ENCODE measurements around the gene NBPF1.
"Not testable (repeated sequence)": the region's sequence is repeated elsewhere in the genome, so short reads cannot be mapped to it uniquely, and the experiment has no call there.

Gene NBPF1

DNA sequence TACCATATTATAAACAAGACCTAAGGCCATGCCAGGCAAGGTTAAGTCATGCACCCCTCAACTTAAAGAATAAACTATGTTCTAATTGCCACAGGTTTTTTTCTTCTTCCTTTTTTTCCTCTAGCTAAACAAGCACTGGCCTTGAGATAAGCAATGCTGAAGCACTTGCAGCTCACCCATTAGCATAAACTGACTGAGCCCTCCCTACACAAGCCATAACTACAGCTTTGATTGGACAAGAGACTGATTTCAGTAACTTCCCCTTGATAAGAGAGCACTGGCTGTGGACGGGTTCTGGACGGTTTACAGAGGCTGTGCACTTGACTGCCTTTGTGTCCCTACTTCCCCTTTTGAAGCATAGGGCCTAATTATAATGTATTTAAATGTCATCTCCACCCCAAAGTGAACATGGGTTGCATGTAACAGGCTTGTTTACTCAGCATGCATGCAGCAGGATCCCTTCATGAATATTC, 72.9 kb downstream of the NBPF1 start:
- DNase-seq = not testable (repeated sequence)

DNA sequence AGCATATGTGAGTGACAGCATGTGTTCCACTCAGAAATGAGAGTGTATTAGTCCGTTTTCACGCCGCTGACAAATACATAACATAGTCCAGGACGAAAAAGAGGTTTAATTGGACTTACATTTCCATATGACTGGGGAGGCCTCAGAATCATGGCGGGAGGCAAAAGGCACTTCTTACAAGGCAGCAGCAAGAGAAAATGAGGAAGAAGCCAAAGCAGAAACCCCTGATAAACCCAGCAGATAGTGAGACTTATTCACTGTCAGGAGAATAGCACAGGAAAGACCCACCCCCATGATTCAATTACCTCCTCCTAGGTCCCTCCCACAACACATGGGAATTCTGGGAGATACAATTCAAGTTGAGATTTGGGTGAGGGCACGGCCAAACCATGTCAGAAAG, 75.8 kb downstream of the NBPF1 start:
- not testable (repeated sequence) for DNase-seq

DNA sequence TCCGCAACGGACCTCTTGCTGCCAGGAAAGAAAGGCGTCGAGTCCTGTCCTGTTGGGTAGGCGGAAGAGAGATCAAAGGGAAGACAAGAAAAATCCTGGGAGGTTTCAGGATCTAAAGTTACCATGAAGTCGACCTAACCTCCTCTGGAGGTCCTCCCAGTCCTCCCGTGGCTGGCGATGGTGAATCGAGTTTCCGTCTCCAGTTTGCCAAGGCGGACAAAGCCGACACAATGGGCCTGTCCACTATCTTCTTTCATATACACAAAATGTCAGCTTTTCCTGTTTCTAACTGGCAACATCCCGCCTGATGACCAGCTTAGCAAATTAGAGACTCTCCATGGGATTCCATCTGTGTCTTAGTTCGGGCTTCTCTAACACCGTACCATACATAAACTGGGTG, 76.6 kb downstream of the NBPF1 start:
- not testable (repeated sequence) for DNase-seq

GRCh38 chr1:16535898-16536297, 77.5 kb downstream of the NBPF1 start:
- DNase-seq = not testable (repeated sequence)

DNA sequence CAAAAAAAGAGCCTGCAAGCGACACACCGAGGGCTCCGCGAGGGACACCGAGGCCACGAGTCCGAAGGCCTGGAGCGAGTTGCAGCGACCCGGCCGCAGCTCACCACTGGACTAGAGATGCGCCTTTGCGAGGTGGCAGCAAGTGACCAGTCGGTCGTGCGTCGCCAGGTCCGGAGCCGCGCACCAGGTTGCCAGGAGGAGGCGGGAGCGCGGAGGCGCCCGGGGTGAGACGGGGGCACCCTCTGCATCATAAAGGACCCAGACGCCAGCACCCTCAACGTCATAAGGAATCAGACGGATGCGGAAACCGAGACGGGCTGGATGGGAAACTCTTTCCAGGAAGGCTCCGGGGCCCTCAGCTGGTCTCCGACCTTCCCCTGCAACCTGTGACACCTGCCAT, 77.9 kb downstream of the NBPF1 start:
- DNase-seq = not testable (repeated sequence)

- not testable (repeated sequence) for DNase-seq
Measured at GRCh38 chr1:16534829-16535456, 78.4 kb downstream of the NBPF1 start.

GRCh38 chr1:16534239-16534828, 79.0 kb downstream of the NBPF1 start:
- not testable (repeated sequence) for DNase-seq

GRCh38 chr1:16532235-16532991, 81.0 kb downstream of the NBPF1 start:
- not testable (repeated sequence) for DNase-seq

DNA sequence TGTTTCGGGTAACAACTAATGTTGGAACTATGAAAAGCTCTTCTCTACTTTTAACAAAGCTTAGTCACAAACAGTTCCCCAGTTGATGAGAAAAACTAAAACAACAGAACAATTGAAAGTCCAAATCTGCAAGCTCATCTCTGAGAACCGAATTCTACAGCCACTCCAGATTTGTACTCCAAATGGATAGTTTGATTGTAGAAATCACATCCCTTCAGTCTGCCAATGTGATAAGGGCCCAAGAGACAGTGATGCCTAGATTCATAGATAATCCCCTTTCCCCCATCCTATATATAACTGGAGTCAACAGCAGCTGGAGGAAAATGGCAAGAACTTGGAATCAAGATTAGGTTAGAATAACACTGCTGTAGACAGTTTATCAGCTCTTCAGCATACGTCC, 85.0 kb downstream of the NBPF1 start:
- not testable (repeated sequence) for DNase-seq

DNA sequence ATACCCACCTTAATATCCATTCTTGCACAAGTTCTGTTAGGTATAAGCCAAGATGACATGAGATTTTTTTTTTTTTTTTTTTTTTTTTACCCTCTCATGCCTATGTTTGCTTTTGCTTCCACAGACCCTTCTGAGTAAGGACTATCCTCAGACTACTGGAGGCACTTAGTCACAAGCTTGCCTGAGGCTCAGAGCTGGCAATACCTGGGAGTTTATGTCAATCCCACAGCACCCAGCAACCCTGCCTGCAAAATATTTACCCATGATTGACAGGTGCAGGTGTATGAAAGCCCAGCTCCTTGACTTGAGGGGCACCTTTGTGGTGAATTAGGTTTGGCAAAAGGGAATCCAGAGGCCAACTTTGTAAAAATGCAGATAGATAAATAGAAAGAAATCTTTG, 87.6 kb downstream of the NBPF1 start:
- not testable (repeated sequence) for DNase-seq

DNA sequence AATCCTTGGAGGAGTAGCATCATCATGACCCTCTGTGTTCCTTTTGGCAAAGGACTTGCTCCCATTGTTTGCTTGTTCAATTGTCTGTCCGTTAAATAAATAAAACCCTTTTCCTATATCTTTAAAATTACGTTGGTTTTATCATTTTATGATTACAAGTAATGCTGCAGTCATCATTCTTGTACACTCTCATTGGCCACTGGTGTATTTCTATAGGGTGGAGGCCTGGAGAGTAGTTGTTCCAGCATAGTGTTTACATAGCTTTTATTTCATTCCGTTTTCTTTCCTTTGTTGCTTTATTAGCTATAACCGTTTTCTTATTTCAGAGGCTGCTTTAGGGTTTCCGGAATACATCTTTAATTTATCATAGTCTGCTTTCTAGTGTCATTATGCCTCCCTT, 91.7 kb downstream of the NBPF1 start:
- not testable (repeated sequence) for DNase-seq

- no peak for DNase-seq
Measured at GRCh38 chr1:16521288-16521583, 92.1 kb downstream of the NBPF1 start.

DNA sequence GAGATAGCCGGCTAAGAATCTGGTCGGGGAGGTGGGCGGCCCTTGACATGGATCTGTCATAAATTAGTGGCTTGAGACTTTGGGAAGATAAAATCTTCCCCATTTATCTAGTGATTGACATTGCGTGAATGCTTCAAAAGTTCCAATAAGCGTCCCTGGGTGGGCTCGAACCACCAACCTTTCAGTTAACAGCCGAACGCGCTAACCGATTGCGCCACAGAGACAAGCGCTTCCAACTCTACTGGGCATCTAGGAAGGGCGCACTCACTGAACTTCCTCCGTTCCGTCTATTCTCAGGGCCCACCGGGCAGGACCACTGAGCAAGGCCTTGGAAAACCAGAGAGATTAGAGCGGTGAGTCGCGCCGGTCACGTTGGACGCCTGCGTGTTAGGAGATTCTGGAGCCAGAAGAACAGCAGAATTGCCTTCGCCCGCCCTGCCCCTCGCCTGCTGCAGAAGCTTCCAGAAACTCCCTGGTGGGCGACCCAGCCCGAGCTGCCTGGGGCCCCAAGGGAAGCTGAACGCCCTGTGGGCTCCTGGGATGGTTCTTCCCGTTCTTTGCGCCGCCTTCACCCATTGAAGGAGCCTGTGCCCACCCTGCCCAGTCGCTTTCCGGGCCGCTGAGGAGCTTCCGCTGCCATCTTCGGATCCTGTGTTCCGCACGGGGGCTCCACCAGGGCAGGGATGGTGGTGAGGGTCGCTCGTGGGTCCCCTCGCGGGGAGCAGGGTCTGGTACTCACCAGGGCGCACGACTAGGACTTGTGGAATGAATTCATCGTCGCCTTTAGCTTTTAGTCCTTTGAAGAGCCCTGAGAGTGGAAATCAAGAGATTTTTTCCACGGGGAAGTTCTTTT, 92.7 kb downstream of the NBPF1 start:
- not testable (repeated sequence) for DNase-seq

DNA sequence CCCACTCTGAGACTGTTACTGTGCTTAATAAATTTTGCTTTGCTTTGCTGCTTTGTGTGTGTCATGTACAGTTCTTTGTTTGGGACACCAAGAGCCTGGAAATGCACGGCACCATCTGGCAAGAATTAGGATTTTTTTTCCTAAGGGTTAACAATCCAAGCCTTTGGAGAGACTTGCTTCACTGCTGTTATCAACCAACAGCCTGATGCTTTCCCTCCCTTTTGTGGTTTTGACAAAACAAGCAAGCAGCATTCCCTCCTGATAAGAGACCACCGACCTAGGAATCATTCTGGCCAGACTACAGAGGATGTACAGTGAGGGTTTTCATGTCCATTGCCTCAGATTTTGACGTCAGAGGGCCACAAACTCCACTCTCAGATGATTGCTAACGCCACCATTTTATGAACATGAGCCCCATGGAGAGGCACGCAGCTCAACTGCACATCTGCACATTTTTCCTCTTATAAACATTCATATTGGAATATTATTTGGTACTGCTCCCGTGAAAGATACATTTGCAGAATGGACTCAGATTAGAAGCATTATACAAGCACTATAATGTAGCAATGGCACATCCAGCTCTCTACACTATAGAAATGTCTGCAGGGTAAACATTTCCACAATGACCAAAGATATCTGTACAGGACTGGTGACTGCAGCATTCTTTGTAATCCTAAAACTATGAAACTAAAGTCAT, 94.0 kb downstream of the NBPF1 start:
- DNase-seq = not testable (repeated sequence)

GRCh38 chr1:16518913-16519254, 94.5 kb downstream of the NBPF1 start:
- DNase-seq = not testable (repeated sequence)

- DNase-seq = not testable (repeated sequence)
Measured at GRCh38 chr1:16516694-16517410, 96.5 kb downstream of the NBPF1 start.

DNA sequence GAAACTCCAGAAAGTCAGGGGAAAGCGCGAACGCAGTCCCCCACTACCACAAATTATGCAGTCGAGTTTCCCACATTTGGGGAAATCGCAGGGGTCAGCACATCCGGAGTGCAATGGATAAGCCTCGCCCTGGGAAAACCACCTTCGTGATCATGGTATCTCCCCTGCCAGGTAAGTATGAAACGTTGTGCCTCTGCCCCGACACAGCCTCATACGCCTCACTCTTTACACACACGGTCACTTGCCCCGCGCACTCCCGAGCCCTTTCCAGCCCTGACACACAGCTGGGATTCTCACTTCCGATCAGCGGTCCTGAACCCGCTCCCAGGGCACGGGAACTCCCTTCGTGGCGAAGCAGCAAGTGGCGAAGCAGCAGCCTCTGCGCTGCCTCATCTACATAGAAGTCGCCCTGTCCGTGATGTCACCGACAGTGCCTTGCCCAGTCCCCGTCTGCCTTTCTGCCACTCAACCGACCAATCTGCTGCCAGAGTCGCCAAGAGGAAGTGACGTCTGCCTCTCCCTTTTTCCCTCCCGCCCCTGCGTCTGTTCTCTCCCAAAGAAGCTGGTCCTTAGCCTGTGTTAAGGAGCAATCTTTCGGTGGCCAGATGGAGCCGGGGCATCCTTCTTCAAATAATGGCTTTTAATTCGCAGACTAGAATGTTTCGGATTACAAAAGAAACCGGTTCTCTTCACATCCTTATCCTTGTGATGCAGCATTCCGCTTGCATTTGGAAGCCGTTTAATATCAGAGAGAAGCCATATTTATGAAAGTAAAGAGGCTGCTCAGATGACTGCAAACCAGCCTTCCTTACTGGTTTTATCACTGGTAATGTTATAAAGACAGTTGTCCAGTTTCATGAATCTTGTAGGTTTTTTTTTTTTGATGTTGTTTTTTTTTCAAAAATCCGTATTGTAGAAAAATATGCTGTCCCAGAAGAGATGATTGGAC, 99.0 kb downstream of the NBPF1 start, which contains the start of gene RNU1-1:
RNU1-1 (minus strand) TSS at position 179 of the 949 bp plus-strand sequence.
- not testable (repeated sequence) for DNase-seq

GRCh38 chr1:16513412-16514106, 99.8 kb downstream of the NBPF1 start:
- DNase-seq = not testable (repeated sequence)

DNA sequence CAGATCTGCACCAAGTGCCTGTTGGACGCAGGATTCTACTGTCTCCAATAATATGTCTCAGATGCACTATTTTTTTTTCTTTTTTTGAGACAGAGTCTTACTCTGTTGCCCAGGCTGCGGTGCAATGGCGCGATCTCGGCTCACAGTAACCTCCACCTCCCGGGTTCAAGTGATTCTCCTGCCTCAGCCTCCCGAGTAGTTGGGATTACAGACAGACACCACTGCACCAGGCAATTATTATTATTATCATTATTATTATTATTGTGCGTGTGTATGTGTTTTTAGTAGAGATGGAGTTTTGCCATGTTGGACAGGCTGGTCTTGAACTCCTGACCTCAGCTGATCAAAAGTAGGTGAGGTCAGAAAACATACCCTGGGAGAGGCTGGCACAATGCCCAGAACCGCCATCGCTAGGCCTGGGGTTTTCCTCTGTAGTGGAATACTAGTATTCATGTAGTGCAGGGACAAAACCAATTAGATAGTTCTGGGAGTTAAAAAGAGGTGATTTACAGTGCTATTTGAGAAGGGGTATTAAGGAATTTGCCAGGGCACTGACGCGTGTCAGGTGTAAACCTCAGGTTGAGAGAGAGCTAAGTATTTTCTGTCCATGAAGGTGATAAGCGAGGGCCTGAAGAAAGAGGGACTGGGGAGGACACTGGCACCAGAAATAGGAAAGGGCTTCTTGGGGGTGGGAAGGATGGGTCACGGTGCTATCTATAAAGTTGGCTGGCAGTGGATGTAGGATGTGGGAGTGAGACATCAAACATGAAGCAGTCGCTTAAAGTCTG, 100.5 kb downstream of the NBPF1 start:
- DNase-seq = not testable (repeated sequence)
